HCT116 (cell line): ENCODE results near the gene GPR171. TPM values are rescaled to one million over a fixed set of nuclear protein-coding genes. Genes with fewer than 3 reads are reported as not detected.
"Not testable (repeated sequence)": the region's sequence is repeated elsewhere in the genome, so short reads cannot be mapped to it uniquely, and the experiment has no call there.

ENCODE experiments used
- ATAC-seq: fragments of 200-7000 bp; cut with Tn5 transposase; 2 replicates; pipeline ENCODE4 v1.9.1; 2020; ENCODE audit warnings: mild to moderate bottlenecking, moderate library complexity
- BruUV-seq: library from RNA; stranded (reverse); fragments of 400-500 nt; replicated peaks from 2 replicates; lab custom pipeline; 2021; lab: Mats Ljungman, UMichigan
- CTCF ChIA-PET: fragments of 300-600 bp; sonication (Branson Sonifier 250); formaldehyde crosslinking; loops from one replicate; lab custom pipeline; 2021; ENCODE audit warnings: antibody characterized with exemption; lab: Charles Lee
- POLR2A ChIA-PET: fragments of 300-600, 350-600 bp; sonication (Branson Sonifier 250); formaldehyde crosslinking; loops from one replicate; lab custom pipeline; 2021; ENCODE audit warnings: antibody characterized with exemption; lab: Charles Lee
- RAD21 ChIA-PET, 2 experiments: fragments of 300-600 bp; sonication (Branson Sonifier 250); formaldehyde crosslinking; loops; one replicate each; lab custom pipeline; 2023; ENCODE audit warnings: low total read pairs in 2 of 2; ENCODE audit not compliant: uncharacterized antibody in 2 of 2, unreplicated experiment in 2 of 2, low non-redundant PET in 1 of 2; lab: Charles Lee
- DNase-seq: peaks from one replicate; pipeline ENCODE4 v3.0.0-alpha.2; 2010; ENCODE audit warnings: low read depth, low spot score
- H2AFZ ChIP-seq: fragments of 200-600 bp; shearing (Covaris generic), sonication (generic); 2 replicates; pipeline ENCODE4 v1.6.1; 2017; ENCODE audit warnings: low read depth, mixed run types, mixed read lengths, antibody characterized with exemption, low read length; ENCODE audit not compliant: poor library complexity, severe bottlenecking
- H3K27ac ChIP-seq: 2 replicates; pipeline ENCODE4 v1.5.1; 2012; ENCODE audit warnings: low read depth, low read length
- H3K27me3 ChIP-seq: fragments of 200-600 bp; sonication (generic); 2 replicates; pipeline ENCODE4 v1.6.1; 2016; ENCODE audit warnings: mixed run types, low read length, mixed read lengths; ENCODE audit not compliant: insufficient read depth
- H3K36me3 ChIP-seq, 2 experiments: fragments of 200-500 bp in 1 of 2; fragments of 200-600 bp in 1 of 2; sonication (Bioruptor generic) in 1 of 2; sonication (generic) in 1 of 2; 2 replicates each; pipeline versions ENCODE4 v1.5.1 to v1.6.1; 2014 to 2016; ENCODE audit warnings: low read length in 2 of 2, inconsistent platforms in 1 of 2, mixed read lengths in 1 of 2, mixed run types in 1 of 2; ENCODE audit not compliant: insufficient read depth in 2 of 2, control insufficient read depth in 1 of 2
- H3K4me1 ChIP-seq, 2 experiments: fragments of 200-600 bp in 1 of 2; sonication (generic) in 1 of 2; 2 replicates each; pipeline versions ENCODE4 v1.5.1 to v1.6.1; 2012 to 2017; ENCODE audit warnings: low read length in 2 of 2, inconsistent platforms in 1 of 2, mild to moderate bottlenecking in 1 of 2, mixed read lengths in 1 of 2, mixed run types in 1 of 2, moderate library complexity in 1 of 2; ENCODE audit not compliant: insufficient read depth in 2 of 2, control insufficient read depth in 1 of 2
- H3K4me2 ChIP-seq: fragments of 200-600 bp; sonication (generic); 2 replicates; pipeline ENCODE4 v1.6.1; 2017; ENCODE audit warnings: mixed run types, low read length, mixed read lengths
- H3K4me3 ChIP-seq, 2 experiments: fragments of 200-600 bp in 1 of 2; sonication (generic) in 1 of 2; replicated peaks in 1 of 2; 2 replicates each; pipeline ENCODE4 v1.5.1; 2011 to 2016; ENCODE audit warnings: low read length in 2 of 2, control low read depth in 1 of 2, low read depth in 1 of 2, mild to moderate bottlenecking in 1 of 2, mixed read lengths in 1 of 2, mixed run types in 1 of 2
- H3K79me2 ChIP-seq: fragments of 200-600 bp; sonication (generic); 2 replicates; pipeline ENCODE4 v1.6.1; 2017; ENCODE audit warnings: mild to moderate bottlenecking, mixed run types, low read length, moderate library complexity, mixed read lengths; ENCODE audit not compliant: insufficient read depth
- H3K9ac ChIP-seq: fragments of 200-600 bp; sonication (generic); 2 replicates; pipeline ENCODE4 v1.6.1; 2016; ENCODE audit warnings: low read length, mixed read lengths
- H3K9me2 ChIP-seq: fragments of 200-600 bp; sonication (generic), shearing (Covaris generic); 2 replicates; pipeline ENCODE4 v1.6.1; 2017; ENCODE audit warnings: mixed run types, mild to moderate bottlenecking, moderate library complexity; ENCODE audit not compliant: insufficient read depth
- H3K9me3 ChIP-seq, 2 experiments: fragments of 200-500 bp in 1 of 2; fragments of 200-600 bp in 1 of 2; sonication (Bioruptor generic) in 1 of 2; sonication (generic) in 1 of 2; 2 replicates each; pipeline ENCODE4 v1.6.1; 2014 to 2017; ENCODE audit warnings: low read length in 2 of 2, mixed read lengths in 2 of 2, inconsistent platforms in 1 of 2, low read depth in 1 of 2, mild to moderate bottlenecking in 1 of 2, mixed run types in 1 of 2, moderate library complexity in 1 of 2; ENCODE audit not compliant: control insufficient read depth in 1 of 2, insufficient read depth in 1 of 2
- H4K20me1 ChIP-seq: fragments of 200-600 bp; sonication (generic), shearing (Covaris generic); 2 replicates; pipeline ENCODE4 v1.6.1; 2017; ENCODE audit warnings: mixed run types, mild to moderate bottlenecking, moderate library complexity; ENCODE audit not compliant: insufficient read depth
- CBX3 ChIP-seq: IDR thresholded peaks from 2 replicates; pipeline ENCODE4 v1.6.1; 2012; ENCODE audit warnings: low read depth
- EGR1 ChIP-seq: IDR thresholded peaks from 2 replicates; pipeline ENCODE4 v1.6.1; 2012; ENCODE audit warnings: low read depth
- EZH2 ChIP-seq: fragments of 200-600 bp; sonication (generic); IDR thresholded peaks from 2 replicates; pipeline ENCODE4 v1.6.1; 2017; ENCODE audit warnings: antibody characterized with exemption, mixed run types
- FOSL1 ChIP-seq: IDR thresholded peaks from 2 replicates; pipeline ENCODE4 v1.6.1; 2012; ENCODE audit warnings: low read depth
- RAD21 ChIP-seq: IDR thresholded peaks from 2 replicates; pipeline ENCODE4 v1.6.1; 2012; ENCODE audit warnings: low read depth, mild to moderate bottlenecking
- SIN3A ChIP-seq: IDR thresholded peaks from 2 replicates; pipeline ENCODE4 v1.6.1; 2012; ENCODE audit warnings: low read depth
- SP1 ChIP-seq: IDR thresholded peaks from 2 replicates; pipeline ENCODE4 v1.6.1; 2012; ENCODE audit warnings: low read depth
- TCF7L2 ChIP-seq: IDR thresholded peaks from 2 replicates; pipeline ENCODE4 v1.7.0; 2011; ENCODE audit warnings: borderline replicate concordance, inconsistent platforms; ENCODE audit not compliant: insufficient read depth, insufficient read length; ENCODE audit errors: extremely low read depth
- ZFX ChIP-seq: fragments of 450-650 bp; IDR thresholded peaks from 2 replicates; pipeline ENCODE4 v1.6.1; 2017
- intact Hi-C: fragments of 100-400 bp; cut with micrococcal nuclease; formaldehyde crosslinking; loops from 2 replicates; pipeline ENCODE4 v1.10.0; 2022
- total RNA-seq: library from RNA; stranded (reverse); gene quantifications from one replicate; pipeline ENCODE4 v1.2.1, GENCODE V29; 2021; ENCODE audit not compliant: unreplicated experiment
- TF ChIP-seq, protein P1 (sequence below), 3 experiments: fragments of 200-600 bp in 1 of 3; sonication (generic) in 1 of 3; IDR thresholded peaks in 2 of 3; conservative IDR thresholded peaks in 1 of 3; 2 replicates each; pipeline ENCODE4 v1.5.1; 2012 to 2017; ENCODE audit warnings: low read depth in 2 of 3, low read length in 2 of 3, antibody characterized with exemption in 1 of 3, borderline replicate concordance in 1 of 3, control low read depth in 1 of 3, mild to moderate bottlenecking in 1 of 3, mixed read lengths in 1 of 3, mixed run types in 1 of 3, moderate library complexity in 1 of 3; ENCODE audit not compliant: insufficient read depth in 1 of 3

The GPR171 gene
- total RNA-seq, 1 experiment from 2014 or later, result not detected

DNA sequence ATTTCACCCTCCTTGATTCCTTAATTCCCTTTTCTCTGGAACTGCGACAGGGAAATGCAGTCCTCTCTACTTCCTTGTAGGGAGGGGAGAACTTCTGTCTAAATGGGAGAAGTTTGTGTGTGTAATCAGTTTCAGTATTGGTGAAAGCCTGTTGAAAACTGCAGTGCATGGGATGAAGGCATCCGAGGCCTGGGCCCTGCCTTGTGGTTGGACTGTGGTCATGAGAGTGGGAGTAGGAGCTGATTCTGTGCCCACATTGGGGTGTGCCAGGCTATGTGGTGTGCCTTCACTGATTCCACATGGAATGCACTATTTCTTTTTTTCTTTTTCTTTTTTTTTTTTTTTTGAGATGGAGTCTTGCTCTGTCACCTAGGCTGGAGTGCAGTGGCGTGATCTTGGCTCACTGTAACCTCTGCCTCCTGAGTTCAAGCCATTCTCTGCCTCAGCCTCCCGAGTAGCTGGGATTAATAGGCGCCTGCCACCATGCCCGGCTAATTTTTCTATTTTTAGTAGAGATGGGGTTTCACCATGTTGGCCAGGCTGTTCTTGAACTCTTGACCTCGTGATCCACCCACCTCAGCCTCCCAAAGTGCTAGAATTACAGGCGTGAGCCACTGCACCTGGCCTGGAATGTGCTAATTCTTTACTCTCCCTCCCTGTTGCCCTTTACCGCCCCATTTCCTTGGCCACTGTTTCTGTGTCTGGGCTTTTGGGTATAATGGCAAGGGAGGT, 32.9 kb downstream of the GPR171 start:
- DNase-seq, H3K9me2 ChIP-seq, H3K27me3 ChIP-seq, RAD21 ChIA-PET, H4K20me1 ChIP-seq, H3K4me2 ChIP-seq, H3K4me3 ChIP-seq, H3K36me3 ChIP-seq, H2AFZ ChIP-seq, H3K79me2 ChIP-seq, BruUV-seq, H3K4me1 ChIP-seq, H3K9me3 ChIP-seq, CTCF ChIA-PET, H3K27ac ChIP-seq, H3K9ac ChIP-seq, POLR2A ChIA-PET, ATAC-seq: not testable (repeated sequence)
- intact Hi-C loops, result loop anchor here (5.0 kb wide), 2 partner anchors 667 to 747 kb away; no protein-coding TSS in a partner anchor

DNA sequence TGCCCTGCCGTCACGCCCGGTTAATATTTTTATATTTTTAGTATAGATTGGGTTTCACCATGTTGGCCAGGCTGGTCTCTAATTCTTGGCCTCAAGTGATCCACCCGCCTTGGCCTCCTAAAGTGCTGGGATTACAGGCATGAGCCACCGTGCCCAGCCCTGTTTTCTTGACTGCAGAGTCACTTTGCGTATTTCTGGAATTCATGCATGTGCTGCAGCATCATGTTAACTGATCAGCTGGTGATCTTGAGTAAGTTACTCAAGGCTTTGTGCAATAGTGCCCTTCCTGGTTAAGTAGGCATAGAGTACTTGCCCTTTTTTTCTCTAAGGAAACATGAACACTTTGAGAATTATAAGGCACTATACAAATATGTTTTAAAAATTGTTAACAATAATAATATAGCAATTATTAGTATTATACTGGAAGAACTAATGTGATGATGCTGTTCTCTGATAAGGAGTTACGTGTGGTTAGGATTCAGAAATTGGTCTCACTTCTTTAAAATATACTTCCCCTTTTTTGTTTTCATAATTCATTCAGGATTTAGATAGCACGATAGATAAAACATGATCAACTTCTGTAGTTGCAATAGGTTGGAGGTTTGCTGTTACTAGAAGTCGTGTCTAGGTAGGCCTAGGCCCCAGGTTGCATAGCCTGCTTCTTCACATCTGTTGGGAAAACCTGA, 33.6 kb downstream of the GPR171 start:
- Histone ChIP-seq H3K4me1 (no peaks in the 10 kb centered on the region), H3K9me3 (no peaks in the 10 kb centered on the region), H3K9me2 (no peaks in the 10 kb centered on the region), H3K4me2 (no peak overlapping the region), H3K79me2 (no peaks in the 10 kb centered on the region), H3K36me3 (no peaks in the 10 kb centered on the region), H3K27me3 (no peaks in the 10 kb centered on the region), H3K27ac (no peak overlapping the region), H2AFZ (no peak overlapping the region), H3K9ac (no peak overlapping the region), H3K4me3 (no peak overlapping the region), H4K20me1 (no peaks in the 10 kb centered on the region)
- intact Hi-C loops, result loop anchor here (5.0 kb wide), 2 partner anchors 668 to 748 kb away; no protein-coding TSS in a partner anchor
- no TSS peak for BruUV-seq
- ChIA-PET RAD21 (interaction anchor here in 1 of 2 experiments (1.4 kb wide), 1 partner anchor 111 kb away, joined by 6 read pairs; no protein-coding TSS in a partner anchor), CTCF (interaction anchor here (1.4 to 1.7 kb wide), 4 partner anchors 9 to 115 kb away, joined by 5 to 9 read pairs (median 7); no protein-coding TSS in a partner anchor), POLR2A (no interaction called here)
- ATAC-seq (no peak), DNase-seq (no peak)
- TF ChIP-seq TCF7L2 (no peak), SIN3A (no peak), RAD21 (no peak), EZH2 (no peak), ZFX (no peak), FOSL1 (no peak), EGR1 (no peak), SP1 (no peak), CBX3 (no peak)
- TF ChIP-seq, protein P1, sequence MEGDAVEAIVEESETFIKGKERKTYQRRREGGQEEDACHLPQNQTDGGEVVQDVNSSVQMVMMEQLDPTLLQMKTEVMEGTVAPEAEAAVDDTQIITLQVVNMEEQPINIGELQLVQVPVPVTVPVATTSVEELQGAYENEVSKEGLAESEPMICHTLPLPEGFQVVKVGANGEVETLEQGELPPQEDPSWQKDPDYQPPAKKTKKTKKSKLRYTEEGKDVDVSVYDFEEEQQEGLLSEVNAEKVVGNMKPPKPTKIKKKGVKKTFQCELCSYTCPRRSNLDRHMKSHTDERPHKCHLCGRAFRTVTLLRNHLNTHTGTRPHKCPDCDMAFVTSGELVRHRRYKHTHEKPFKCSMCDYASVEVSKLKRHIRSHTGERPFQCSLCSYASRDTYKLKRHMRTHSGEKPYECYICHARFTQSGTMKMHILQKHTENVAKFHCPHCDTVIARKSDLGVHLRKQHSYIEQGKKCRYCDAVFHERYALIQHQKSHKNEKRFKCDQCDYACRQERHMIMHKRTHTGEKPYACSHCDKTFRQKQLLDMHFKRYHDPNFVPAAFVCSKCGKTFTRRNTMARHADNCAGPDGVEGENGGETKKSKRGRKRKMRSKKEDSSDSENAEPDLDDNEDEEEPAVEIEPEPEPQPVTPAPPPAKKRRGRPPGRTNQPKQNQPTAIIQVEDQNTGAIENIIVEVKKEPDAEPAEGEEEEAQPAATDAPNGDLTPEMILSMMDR (IDR thresholded peaks at IDR 0.05 in 2 of 3, conservative IDR thresholded peaks at IDR 0.05 in 1 of 3; ENCODE audit: borderline replicate concordance in 1 of 3, insufficient read depth in 1 of 3, low read depth in 2 of 3, low read length in 2 of 3), result no peak
